LNCaP clone FGC (cell line): Measurements from ENCODE around the gene TARS3.
"Not testable (repeated sequence)": the region's sequence is repeated elsewhere in the genome, so short reads cannot be mapped to it uniquely, and the experiment has no call there.

ENCODE experiments used
- DNase-seq: peaks from one replicate; pipeline ENCODE4 v3.0.0-alpha.2; 2011; ENCODE audit warnings: low read depth
- H3K4me3 ChIP-seq: 2 replicates; pipeline ENCODE4 v1.5.1; 2011; ENCODE audit warnings: mild to moderate bottlenecking, low read depth, low read length, control low read depth
- TF ChIP-seq, protein P1 (sequence below): IDR thresholded peaks from 2 replicates; pipeline ENCODE4 v1.5.1; 2012; ENCODE audit warnings: mild to moderate bottlenecking; ENCODE audit not compliant: control insufficient read depth, insufficient read depth; ENCODE audit errors: extremely low read depth

TARS3 gene

DNA sequence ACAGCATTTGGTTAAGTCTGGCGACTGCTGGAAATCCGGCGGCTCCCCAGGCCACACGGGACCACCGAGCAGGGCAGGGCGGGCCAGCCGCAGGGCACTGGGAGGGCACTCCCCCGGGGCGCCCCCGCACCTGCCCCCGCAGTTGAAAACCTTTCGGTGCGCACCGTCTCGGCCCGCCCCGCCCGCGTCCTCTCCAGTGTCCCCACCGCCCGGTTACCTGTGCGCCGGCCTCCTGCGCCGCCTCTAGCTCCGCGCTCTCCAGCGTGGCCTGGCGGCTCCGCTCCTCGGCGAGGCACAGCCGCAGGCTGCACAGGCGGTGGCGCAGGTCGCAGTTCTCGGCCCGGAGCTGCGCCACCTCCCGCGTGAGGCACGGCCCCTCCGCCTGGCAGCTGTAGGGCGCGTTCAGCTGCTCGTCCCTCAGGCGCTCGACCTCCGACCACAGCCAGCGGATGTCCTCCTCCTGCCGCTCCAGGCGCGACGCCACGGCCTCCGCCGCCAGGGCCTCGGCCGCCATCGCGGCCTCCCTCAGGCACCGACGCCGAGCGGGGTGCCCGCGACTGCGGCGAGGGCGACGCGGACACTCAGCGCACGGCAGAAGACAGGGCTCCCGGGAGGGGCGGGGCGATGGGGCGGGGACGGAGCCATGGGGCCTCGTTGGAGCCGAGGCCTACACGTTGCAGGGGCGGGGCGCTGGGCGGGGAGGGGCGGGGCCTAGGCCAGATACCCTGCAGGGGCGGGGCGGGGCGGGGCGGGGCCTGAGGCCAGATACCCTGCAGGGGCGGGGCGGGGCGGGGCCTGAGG lies at the start of gene TARS3:
Gene TARS3 (minus strand): TSS at position 600 of the 801 bp plus-strand sequence. CDS start 86 bp downstream, at position 514.
- H3K4me3 ChIP-seq: peak within 1 kb of the TSS; percentile 60
- TF ChIP-seq, protein P1, sequence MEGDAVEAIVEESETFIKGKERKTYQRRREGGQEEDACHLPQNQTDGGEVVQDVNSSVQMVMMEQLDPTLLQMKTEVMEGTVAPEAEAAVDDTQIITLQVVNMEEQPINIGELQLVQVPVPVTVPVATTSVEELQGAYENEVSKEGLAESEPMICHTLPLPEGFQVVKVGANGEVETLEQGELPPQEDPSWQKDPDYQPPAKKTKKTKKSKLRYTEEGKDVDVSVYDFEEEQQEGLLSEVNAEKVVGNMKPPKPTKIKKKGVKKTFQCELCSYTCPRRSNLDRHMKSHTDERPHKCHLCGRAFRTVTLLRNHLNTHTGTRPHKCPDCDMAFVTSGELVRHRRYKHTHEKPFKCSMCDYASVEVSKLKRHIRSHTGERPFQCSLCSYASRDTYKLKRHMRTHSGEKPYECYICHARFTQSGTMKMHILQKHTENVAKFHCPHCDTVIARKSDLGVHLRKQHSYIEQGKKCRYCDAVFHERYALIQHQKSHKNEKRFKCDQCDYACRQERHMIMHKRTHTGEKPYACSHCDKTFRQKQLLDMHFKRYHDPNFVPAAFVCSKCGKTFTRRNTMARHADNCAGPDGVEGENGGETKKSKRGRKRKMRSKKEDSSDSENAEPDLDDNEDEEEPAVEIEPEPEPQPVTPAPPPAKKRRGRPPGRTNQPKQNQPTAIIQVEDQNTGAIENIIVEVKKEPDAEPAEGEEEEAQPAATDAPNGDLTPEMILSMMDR: peak; percentile 65
- peak; percentile 64 for DNase-seq

DNA sequence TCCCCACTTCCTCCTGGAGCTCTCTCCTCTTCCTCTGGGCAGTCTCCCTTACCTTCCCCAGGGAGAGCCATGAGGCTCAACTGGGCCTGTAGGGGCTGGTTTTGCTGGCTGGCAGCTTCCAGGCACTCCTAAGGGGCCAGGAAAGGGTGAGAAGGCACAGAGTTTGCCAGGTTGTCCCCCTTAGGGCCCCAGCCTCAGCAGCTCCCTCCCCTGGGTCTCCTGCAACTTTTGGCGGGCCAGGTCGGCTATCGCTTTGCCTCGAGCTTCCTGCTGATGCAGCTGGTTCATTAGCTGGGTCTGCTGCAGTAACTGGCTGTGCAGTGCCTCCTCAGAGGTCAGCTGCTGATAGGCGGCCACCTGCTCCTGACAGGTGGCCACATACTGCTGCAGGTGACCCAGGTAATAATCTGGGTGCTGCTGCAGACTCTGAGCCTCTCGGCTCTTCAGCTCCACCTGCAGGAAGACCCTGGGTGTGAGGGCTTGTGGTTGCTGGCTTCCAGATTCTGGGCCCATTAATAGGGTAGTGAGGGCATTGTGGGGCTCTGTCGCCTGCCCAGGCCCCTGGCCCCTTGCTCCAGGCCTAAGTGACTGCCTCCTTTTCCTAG lies 49.3 kb upstream of the TARS3 start:
- DNase-seq: no peak
- no peak overlapping the region for H3K4me3 ChIP-seq
- TF ChIP-seq, protein P1: peak; percentile 12; the same call in 1 of the 2 replicates

DNA sequence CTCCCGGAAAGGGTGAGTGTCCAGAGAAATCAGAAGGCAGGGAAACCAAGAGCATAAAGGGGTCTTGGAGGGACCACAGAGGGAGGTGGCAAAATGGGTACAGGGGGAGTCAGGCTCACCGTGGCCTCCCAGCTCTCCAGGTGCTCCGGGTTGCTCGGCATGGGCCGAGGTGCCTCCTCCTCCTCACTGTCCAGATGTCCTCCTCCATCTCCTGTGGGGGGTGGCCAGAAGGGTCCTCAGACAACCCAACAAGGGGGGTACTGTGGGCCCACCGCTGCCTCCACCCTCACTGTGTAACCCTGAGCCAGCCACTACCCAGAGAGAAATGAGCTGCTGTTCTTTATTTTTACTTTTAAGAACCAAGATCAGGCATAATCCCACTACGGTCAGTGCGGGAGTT lies 48.6 kb upstream of the TARS3 start:
- no peak for DNase-seq

DNA sequence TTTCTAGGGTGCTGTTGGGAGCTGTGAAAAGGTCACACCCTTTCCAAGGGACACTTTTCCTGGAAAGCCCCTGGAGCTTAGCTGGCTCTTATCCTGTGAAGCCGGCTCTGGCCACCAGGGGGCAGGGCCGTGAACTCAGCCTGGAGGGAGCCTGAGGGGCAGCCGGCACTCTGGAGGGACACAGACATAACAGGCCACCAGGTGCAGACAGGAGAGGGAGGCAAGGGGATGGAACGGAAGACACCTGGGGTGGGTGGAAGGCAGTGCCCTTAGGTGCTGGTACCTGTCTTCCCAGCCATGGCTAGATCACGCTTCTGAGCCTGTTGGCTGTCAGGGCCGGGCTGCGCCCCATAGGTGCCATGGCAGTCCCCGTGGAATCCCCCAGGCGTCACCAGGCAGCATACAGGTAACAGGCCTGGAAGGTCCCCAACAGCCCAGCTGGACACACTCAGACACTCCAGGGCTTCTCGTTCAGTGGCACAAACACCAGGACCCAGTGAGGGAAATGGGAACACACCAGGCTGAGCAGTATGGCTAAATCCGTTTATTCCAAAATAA lies 42.9 kb upstream of the TARS3 start:
- not testable (repeated sequence) for DNase-seq, H3K4me3 ChIP-seq

More for the DNA sequence above, 48.6 kb upstream of the TARS3 start:
- no peak overlapping the region for H3K4me3 ChIP-seq
- TF ChIP-seq, protein P1: no peak

DNA sequence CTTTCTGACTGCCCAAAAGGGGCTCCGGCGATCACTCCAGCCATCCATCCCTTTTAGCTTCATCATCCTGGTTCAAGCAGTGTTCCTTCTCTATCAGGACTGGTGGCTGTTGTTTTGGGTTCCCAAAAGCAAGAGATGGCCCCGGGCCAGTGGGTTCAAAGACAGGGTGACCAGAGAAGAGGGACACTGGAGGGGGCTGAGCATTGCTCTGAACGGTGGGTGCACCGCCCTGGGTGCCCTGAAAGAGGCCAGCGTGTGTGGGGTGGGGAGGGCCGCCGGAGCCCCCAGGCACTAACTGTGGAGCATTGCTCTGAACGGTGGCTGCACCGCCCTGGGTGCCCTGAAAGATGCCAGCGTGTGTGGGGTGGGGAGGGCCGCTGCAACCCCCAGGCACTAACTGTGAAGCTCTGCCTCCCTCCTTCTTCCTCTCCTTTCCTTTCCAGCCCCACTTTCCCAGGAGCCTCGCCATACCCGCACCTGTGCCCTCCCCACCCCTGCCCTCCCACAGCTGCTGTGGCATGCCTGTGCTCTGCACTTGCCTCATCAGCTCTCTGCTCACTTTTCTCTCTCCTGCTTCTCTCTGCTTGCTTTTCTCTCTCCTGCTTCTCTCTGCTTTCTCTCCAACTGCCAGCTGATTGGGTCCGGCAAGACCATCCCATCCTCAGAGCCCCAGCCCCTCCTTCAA lies 41.6 kb upstream of the TARS3 start:
- H3K4me3 ChIP-seq: no peak overlapping the region
- DNase-seq: no peak
- TF ChIP-seq, protein P1: no peak

DNA sequence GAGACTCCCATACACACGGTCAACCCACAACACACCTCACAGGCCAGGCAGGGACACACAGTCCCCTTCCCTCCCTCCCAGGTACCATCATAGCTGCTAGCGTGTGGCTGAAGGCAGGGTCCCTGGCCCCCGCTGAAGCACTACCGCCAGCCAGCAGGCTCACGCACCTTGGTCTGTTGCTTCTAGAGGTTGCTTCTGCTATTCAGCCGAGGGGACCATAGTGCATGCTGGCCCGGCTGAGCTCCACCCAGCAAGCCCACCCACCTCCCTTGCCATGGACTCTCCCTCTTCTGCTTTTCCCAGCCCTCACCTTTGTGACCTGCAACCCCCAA lies 41.0 kb upstream of the TARS3 start:
- DNase-seq, H3K4me3 ChIP-seq: not testable (repeated sequence)

DNA sequence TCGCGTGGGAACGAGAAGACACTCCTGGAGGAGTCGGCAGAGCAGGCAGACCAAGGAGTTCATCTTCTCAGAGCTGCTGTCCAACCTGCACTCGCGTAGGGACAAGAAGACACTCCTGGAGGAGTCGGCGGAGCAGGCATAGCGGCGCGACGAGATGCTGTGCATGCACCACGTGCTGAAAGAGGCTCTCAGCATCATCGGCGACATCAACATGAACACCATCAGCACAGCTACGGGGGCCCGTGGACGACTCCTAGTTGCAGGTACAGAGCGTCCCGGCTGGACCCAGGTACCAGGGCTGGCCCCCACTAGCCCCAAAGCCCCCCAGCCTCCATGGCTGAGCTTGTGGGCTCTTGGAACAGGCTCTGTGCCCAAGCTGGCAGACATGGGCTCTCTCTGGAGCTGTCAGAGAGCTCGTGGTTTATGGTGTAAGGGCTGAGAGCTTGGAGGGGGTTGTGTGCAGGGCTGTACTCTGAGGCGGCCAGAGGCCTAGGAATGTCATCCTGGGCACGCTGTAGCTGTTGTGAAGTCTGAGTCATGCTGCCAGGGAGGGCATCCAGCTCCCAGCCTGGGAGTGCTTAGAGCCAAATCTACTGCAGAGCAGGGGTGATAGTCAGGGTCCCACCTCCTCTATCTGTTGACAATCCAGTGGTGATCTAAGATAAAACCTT lies 40.5 kb upstream of the TARS3 start:
- DNase-seq, H3K4me3 ChIP-seq: not testable (repeated sequence)

DNA sequence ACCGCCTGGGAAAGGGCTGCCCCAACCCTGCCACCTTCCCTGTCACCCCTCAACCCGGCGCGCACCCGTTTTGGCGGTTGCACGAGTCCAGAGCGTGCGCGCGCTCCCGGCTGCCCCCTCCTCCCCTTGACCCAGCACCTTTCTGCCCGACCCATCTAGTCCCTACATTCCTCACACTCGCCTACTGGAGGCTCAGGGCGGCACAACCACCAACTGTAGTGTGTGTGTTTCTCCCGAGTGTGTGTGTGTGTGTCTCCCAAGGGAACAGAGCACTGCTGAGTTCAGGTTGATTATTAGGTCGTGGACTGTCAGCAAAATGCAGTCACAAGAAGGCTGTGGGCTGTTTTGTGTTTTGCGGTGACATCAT lies 22.4 kb upstream of the TARS3 start:
- DNase-seq, H3K4me3 ChIP-seq: not testable (repeated sequence)

DNA sequence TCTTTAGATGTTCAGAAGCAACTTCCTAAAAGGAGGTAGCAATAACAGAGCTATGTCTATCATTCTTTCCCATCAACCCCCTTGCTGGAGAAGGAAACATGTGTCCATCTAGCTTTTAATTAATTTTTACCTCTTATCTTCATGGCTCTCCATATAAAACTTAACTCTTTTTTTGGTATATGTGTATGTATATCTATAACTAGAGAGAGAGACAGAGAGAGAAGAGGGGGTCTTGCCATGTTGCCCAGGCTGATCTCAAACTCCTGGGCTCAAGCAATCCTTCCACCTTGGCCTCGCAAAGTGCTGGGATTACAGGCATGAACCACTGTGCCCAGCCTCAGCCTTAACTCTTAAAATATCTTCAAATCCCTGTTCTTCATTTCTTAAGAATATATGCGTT lies 10.6 kb upstream of the TARS3 start:
- DNase-seq, H3K4me3 ChIP-seq: not testable (repeated sequence)
